DOHH2 (cell line): ENCODE results near the gene CALHM2.

Experiments used
- CTCF ChIP-seq: fragments of 200-600 bp; sonication (generic); IDR thresholded peaks from one replicate; pipeline ENCODE4 v1.5.1; 2014; ENCODE audit warnings: antibody characterized with exemption, mild to moderate bottlenecking, low read depth, low read length; ENCODE audit not compliant: poor library complexity, severe bottlenecking
- EZH2phosphoT487 ChIP-seq: fragments of 200-600 bp; sonication (generic); IDR thresholded peaks from 2 replicates; pipeline ENCODE4 v1.6.1; 2017; ENCODE audit warnings: borderline replicate concordance, mild to moderate bottlenecking, antibody characterized with exemption, low read length, moderate library complexity, mixed read lengths

DNA sequence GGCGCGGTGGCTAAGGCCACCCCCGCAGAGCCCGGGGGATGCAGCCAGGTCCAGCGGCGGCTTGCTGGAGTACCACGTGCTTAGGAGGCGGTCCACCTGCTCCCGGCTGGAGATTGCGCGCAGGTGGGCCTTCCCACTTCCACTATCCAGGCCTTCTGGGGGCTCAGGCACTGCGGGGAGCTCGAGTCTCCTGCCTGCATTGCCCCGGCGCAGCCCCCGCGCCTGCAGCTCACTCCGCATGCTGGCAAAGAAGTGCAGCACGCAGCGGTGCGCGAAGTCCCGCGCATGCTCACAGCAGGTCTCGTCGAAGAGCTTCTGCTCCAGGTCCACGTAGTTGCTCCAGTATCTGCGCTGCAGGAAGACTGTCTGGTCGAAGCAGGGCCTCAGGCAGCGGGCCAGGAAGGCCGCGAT is 21.1 kb upstream of the CALHM2 start:
- TF ChIP-seq EZH2phosphoT487 (no peak), CTCF (no peak)
